SK-N-SH treated with all-trans-retinoic acid at 6 μM for 48 hours (cell line): ENCODE data around the gene IL15RA.

Experiments
- ARNTL ChIP-seq: fragments of 450-650 bp; formaldehyde crosslinking; IDR thresholded peaks from 2 replicates; pipeline ENCODE4 v1.5.0; 2020; ENCODE audit warnings: low read depth, mild to moderate bottlenecking, moderate library complexity, borderline replicate concordance
- CSRNP3 ChIP-seq: fragments of 250-450 bp; sonication (Bioruptor Pico); IDR thresholded peaks from 2 replicates; pipeline ENCODE4 v1.5.1; 2021; ENCODE audit warnings: mild to moderate bottlenecking, moderate library complexity
- ZNF70 ChIP-seq: fragments of 450-650 bp; formaldehyde crosslinking; IDR thresholded peaks from 2 replicates; pipeline ENCODE4 v1.5.0; 2020; ENCODE audit warnings: mild to moderate bottlenecking, moderate library complexity

GRCh38 chr10:6023661-6024333, 46.5 kb upstream of the IL15RA start:
- TF ChIP-seq ARNTL (CRISPR knock-in tag) (no peak), CSRNP3 (no peak), ZNF70 (CRISPR knock-in tag) (no peak)
